Measurements from ENCODE around the gene POLRMT.

- TF ChIP-seq, protein P1, sequence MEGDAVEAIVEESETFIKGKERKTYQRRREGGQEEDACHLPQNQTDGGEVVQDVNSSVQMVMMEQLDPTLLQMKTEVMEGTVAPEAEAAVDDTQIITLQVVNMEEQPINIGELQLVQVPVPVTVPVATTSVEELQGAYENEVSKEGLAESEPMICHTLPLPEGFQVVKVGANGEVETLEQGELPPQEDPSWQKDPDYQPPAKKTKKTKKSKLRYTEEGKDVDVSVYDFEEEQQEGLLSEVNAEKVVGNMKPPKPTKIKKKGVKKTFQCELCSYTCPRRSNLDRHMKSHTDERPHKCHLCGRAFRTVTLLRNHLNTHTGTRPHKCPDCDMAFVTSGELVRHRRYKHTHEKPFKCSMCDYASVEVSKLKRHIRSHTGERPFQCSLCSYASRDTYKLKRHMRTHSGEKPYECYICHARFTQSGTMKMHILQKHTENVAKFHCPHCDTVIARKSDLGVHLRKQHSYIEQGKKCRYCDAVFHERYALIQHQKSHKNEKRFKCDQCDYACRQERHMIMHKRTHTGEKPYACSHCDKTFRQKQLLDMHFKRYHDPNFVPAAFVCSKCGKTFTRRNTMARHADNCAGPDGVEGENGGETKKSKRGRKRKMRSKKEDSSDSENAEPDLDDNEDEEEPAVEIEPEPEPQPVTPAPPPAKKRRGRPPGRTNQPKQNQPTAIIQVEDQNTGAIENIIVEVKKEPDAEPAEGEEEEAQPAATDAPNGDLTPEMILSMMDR (IDR thresholded peaks at IDR 0.05 in 4 of 5, conservative IDR thresholded peaks at IDR 0.05 in 1 of 5): no peak
- TF ChIP-seq POLR2A (IDR thresholded peaks at IDR 0.05): no peak
Measured at GRCh38 chr19:644789-645188, 11.5 kb upstream of the POLRMT start.
